HCT116 (cell line): Measurements from ENCODE around the gene MYO7A. TPM values are rescaled to one million over a fixed set of nuclear protein-coding genes. Genes with fewer than 3 reads are reported as not detected.

Experiments
- ATAC-seq: fragments of 200-7000 bp; cut with Tn5 transposase; 2 replicates; pipeline ENCODE4 v1.9.1; 2020; ENCODE audit warnings: mild to moderate bottlenecking, moderate library complexity
- BruUV-seq: library from RNA; stranded (reverse); fragments of 400-500 nt; replicated peaks from 2 replicates; lab custom pipeline; 2021; lab: Mats Ljungman, UMichigan
- CTCF ChIA-PET: fragments of 300-600 bp; sonication (Branson Sonifier 250); formaldehyde crosslinking; loops from one replicate; lab custom pipeline; 2021; ENCODE audit warnings: antibody characterized with exemption; lab: Charles Lee
- POLR2A ChIA-PET: fragments of 300-600, 350-600 bp; sonication (Branson Sonifier 250); formaldehyde crosslinking; loops from one replicate; lab custom pipeline; 2021; ENCODE audit warnings: antibody characterized with exemption; lab: Charles Lee
- RAD21 ChIA-PET, 2 experiments: fragments of 300-600 bp; sonication (Branson Sonifier 250); formaldehyde crosslinking; loops; one replicate each; lab custom pipeline; 2023; ENCODE audit warnings: low total read pairs in 2 of 2; ENCODE audit not compliant: uncharacterized antibody in 2 of 2, unreplicated experiment in 2 of 2, low non-redundant PET in 1 of 2; lab: Charles Lee
- DNase-seq: peaks from one replicate; pipeline ENCODE4 v3.0.0-alpha.2; 2010; ENCODE audit warnings: low read depth, low spot score
- H2AFZ ChIP-seq: fragments of 200-600 bp; shearing (Covaris generic), sonication (generic); 2 replicates; pipeline ENCODE4 v1.6.1; 2017; ENCODE audit warnings: low read depth, mixed run types, mixed read lengths, antibody characterized with exemption, low read length; ENCODE audit not compliant: poor library complexity, severe bottlenecking
- H3K27ac ChIP-seq: 2 replicates; pipeline ENCODE4 v1.5.1; 2012; ENCODE audit warnings: low read depth, low read length
- H3K27me3 ChIP-seq: fragments of 200-600 bp; sonication (generic); 2 replicates; pipeline ENCODE4 v1.6.1; 2016; ENCODE audit warnings: mixed run types, low read length, mixed read lengths; ENCODE audit not compliant: insufficient read depth
- H3K36me3 ChIP-seq, 2 experiments: fragments of 200-500 bp in 1 of 2; fragments of 200-600 bp in 1 of 2; sonication (Bioruptor generic) in 1 of 2; sonication (generic) in 1 of 2; 2 replicates each; pipeline versions ENCODE4 v1.5.1 to v1.6.1; 2014 to 2016; ENCODE audit warnings: low read length in 2 of 2, inconsistent platforms in 1 of 2, mixed read lengths in 1 of 2, mixed run types in 1 of 2; ENCODE audit not compliant: insufficient read depth in 2 of 2, control insufficient read depth in 1 of 2
- H3K4me1 ChIP-seq, 2 experiments: fragments of 200-600 bp in 1 of 2; sonication (generic) in 1 of 2; 2 replicates each; pipeline versions ENCODE4 v1.5.1 to v1.6.1; 2012 to 2017; ENCODE audit warnings: low read length in 2 of 2, inconsistent platforms in 1 of 2, mild to moderate bottlenecking in 1 of 2, mixed read lengths in 1 of 2, mixed run types in 1 of 2, moderate library complexity in 1 of 2; ENCODE audit not compliant: insufficient read depth in 2 of 2, control insufficient read depth in 1 of 2
- H3K4me2 ChIP-seq: fragments of 200-600 bp; sonication (generic); 2 replicates; pipeline ENCODE4 v1.6.1; 2017; ENCODE audit warnings: mixed run types, low read length, mixed read lengths
- H3K4me3 ChIP-seq, 2 experiments: fragments of 200-600 bp in 1 of 2; sonication (generic) in 1 of 2; replicated peaks in 1 of 2; 2 replicates each; pipeline ENCODE4 v1.5.1; 2011 to 2016; ENCODE audit warnings: low read length in 2 of 2, control low read depth in 1 of 2, low read depth in 1 of 2, mild to moderate bottlenecking in 1 of 2, mixed read lengths in 1 of 2, mixed run types in 1 of 2
- H3K79me2 ChIP-seq: fragments of 200-600 bp; sonication (generic); 2 replicates; pipeline ENCODE4 v1.6.1; 2017; ENCODE audit warnings: mild to moderate bottlenecking, mixed run types, low read length, moderate library complexity, mixed read lengths; ENCODE audit not compliant: insufficient read depth
- H3K9ac ChIP-seq: fragments of 200-600 bp; sonication (generic); 2 replicates; pipeline ENCODE4 v1.6.1; 2016; ENCODE audit warnings: low read length, mixed read lengths
- H3K9me2 ChIP-seq: fragments of 200-600 bp; sonication (generic), shearing (Covaris generic); 2 replicates; pipeline ENCODE4 v1.6.1; 2017; ENCODE audit warnings: mixed run types, mild to moderate bottlenecking, moderate library complexity; ENCODE audit not compliant: insufficient read depth
- H3K9me3 ChIP-seq, 2 experiments: fragments of 200-500 bp in 1 of 2; fragments of 200-600 bp in 1 of 2; sonication (Bioruptor generic) in 1 of 2; sonication (generic) in 1 of 2; 2 replicates each; pipeline ENCODE4 v1.6.1; 2014 to 2017; ENCODE audit warnings: low read length in 2 of 2, mixed read lengths in 2 of 2, inconsistent platforms in 1 of 2, low read depth in 1 of 2, mild to moderate bottlenecking in 1 of 2, mixed run types in 1 of 2, moderate library complexity in 1 of 2; ENCODE audit not compliant: control insufficient read depth in 1 of 2, insufficient read depth in 1 of 2
- H4K20me1 ChIP-seq: fragments of 200-600 bp; sonication (generic), shearing (Covaris generic); 2 replicates; pipeline ENCODE4 v1.6.1; 2017; ENCODE audit warnings: mixed run types, mild to moderate bottlenecking, moderate library complexity; ENCODE audit not compliant: insufficient read depth
- CTCF ChIP-seq, 3 experiments: fragments of 200-600 bp in 1 of 3; sonication (generic) in 1 of 3; IDR thresholded peaks in 2 of 3; conservative IDR thresholded peaks in 1 of 3; 2 replicates each; pipeline ENCODE4 v1.5.1; 2012 to 2017; ENCODE audit warnings: low read depth in 2 of 3, low read length in 2 of 3, antibody characterized with exemption in 1 of 3, borderline replicate concordance in 1 of 3, control low read depth in 1 of 3, mild to moderate bottlenecking in 1 of 3, mixed read lengths in 1 of 3, mixed run types in 1 of 3, moderate library complexity in 1 of 3; ENCODE audit not compliant: insufficient read depth in 1 of 3
- RAD21 ChIP-seq: IDR thresholded peaks from 2 replicates; pipeline ENCODE4 v1.6.1; 2012; ENCODE audit warnings: low read depth, mild to moderate bottlenecking
- SIN3A ChIP-seq: IDR thresholded peaks from 2 replicates; pipeline ENCODE4 v1.6.1; 2012; ENCODE audit warnings: low read depth
- TCF7L2 ChIP-seq: IDR thresholded peaks from 2 replicates; pipeline ENCODE4 v1.7.0; 2011; ENCODE audit warnings: borderline replicate concordance, inconsistent platforms; ENCODE audit not compliant: insufficient read depth, insufficient read length; ENCODE audit errors: extremely low read depth
- ZFX ChIP-seq: fragments of 450-650 bp; IDR thresholded peaks from 2 replicates; pipeline ENCODE4 v1.6.1; 2017
- intact Hi-C: fragments of 100-400 bp; cut with micrococcal nuclease; formaldehyde crosslinking; loops from 2 replicates; pipeline ENCODE4 v1.10.0; 2022
- total RNA-seq: library from RNA; stranded (reverse); gene quantifications from one replicate; pipeline ENCODE4 v1.2.1, GENCODE V29; 2021; ENCODE audit not compliant: unreplicated experiment

Gene MYO7A
- total RNA-seq, 1 experiment from 2014 or later: 1.8 TPM

GRCh38 chr11:77127235-77127911 lies 673 bp upstream of the MYO7A start:
- no peaks in the 10 kb centered on the region for H3K36me3 ChIP-seq
- no peaks in the 10 kb centered on the region for H3K9me2 ChIP-seq
- ATAC-seq (peak; percentile 89), DNase-seq (no peak)
- peak overlapping the region; percentile 43 to 60 for H3K4me3 ChIP-seq
- no TSS peak for BruUV-seq
- H3K79me2 ChIP-seq: no peaks in the 10 kb centered on the region
- CTCF ChIA-PET: interaction anchor here (0.6 to 2.6 kb wide), 24 partner anchors 8 to 499 kb away, joined by 3 to 26 read pairs (median 4); partner anchors contain the start of gene B3GNT6
- no peaks in the 10 kb centered on the region for H4K20me1 ChIP-seq
- intact Hi-C loops: loop anchor here (1.0 kb wide), 3 partner anchors 61 to 492 kb away; no protein-coding TSS in a partner anchor
- POLR2A ChIA-PET: interaction anchor here (1.0 kb wide), 1 partner anchor 12 kb away, joined by 3 read pairs; no protein-coding TSS in a partner anchor
- peak overlapping the region; percentile 92 for H2AFZ ChIP-seq
- H3K9me3 ChIP-seq: no peaks in the 10 kb centered on the region
- peaks cover 3 to 15% of the 10 kb centered on the region in 2 experiments; a peak in 3 of 4 replicates for H3K4me1 ChIP-seq
- H3K4me2 ChIP-seq: peak overlapping the region; percentile 93
- H3K27me3 ChIP-seq: no peaks in the 10 kb centered on the region
- peak; percentile 99 for TF ChIP-seq CTCF (IDR thresholded peaks at IDR 0.05 in 2 of 3, conservative IDR thresholded peaks at IDR 0.05 in 1 of 3; ENCODE audit: borderline replicate concordance in 1 of 3, insufficient read depth in 1 of 3, low read depth in 2 of 3, low read length in 2 of 3)
- no peak for TF ChIP-seq SIN3A
- TF ChIP-seq RAD21: peak; percentile 84
- no peak for TF ChIP-seq TCF7L2
- no peak for TF ChIP-seq ZFX
- H3K9ac ChIP-seq: peak overlapping the region; percentile 30; the same call in 1 of the 2 replicates
- no peak overlapping the region; the same call in 1 of the 2 replicates for H3K27ac ChIP-seq
- RAD21 ChIA-PET: interaction anchor here in 1 of 2 experiments (1.0 to 1.7 kb wide), 2 partner anchors 80 to 421 kb away, joined by 3 to 4 read pairs; no protein-coding TSS in a partner anchor
